ENCODE measurements around the gene ACO1.

DNA sequence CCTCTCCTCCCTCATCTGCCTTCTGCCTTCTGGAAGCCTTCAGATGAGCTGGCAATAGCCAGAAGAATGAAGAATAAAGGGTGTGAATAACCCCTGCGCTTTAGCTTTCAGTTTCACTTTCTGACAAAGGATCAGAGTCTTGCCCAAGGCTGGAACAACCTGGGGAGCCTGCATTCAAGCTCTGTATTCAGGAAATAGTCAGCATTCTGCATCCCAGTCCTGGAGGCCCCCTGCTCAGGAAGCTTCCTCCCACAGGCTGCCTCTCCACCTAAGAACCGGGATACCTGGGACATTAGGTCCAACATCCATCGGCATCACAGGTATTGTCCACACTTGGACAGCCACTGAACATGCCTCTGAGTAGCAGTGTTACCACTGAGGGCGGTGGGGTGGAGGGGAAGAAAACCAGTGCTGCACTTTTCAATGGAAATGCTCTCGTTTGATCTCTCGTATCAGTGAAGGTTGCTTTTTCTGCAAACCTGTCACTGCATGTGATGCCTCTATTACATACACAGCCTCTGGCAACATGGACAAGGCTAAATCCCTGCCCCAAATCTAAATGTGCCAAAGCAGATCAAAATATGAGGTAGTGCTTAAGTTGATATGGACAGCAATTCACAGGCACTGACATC lies 39.8 kb upstream of the ACO1 start:
- TF ChIP-seq, protein P1, sequence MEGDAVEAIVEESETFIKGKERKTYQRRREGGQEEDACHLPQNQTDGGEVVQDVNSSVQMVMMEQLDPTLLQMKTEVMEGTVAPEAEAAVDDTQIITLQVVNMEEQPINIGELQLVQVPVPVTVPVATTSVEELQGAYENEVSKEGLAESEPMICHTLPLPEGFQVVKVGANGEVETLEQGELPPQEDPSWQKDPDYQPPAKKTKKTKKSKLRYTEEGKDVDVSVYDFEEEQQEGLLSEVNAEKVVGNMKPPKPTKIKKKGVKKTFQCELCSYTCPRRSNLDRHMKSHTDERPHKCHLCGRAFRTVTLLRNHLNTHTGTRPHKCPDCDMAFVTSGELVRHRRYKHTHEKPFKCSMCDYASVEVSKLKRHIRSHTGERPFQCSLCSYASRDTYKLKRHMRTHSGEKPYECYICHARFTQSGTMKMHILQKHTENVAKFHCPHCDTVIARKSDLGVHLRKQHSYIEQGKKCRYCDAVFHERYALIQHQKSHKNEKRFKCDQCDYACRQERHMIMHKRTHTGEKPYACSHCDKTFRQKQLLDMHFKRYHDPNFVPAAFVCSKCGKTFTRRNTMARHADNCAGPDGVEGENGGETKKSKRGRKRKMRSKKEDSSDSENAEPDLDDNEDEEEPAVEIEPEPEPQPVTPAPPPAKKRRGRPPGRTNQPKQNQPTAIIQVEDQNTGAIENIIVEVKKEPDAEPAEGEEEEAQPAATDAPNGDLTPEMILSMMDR (IDR thresholded peaks at IDR 0.05), result no peak
- no peak for TF ChIP-seq POLR2A (IDR thresholded peaks at IDR 0.05)
